ELR (cell line): ENCODE data around the gene SETX.
A peak's percentile ranks its signal among the peaks of the same experiment; 100 is the strongest.

ENCODE experiments used
- DNase-seq: peaks from one replicate; pipeline ENCODE4 v3.0.0-alpha.2; 2015; ENCODE audit warnings: low read depth

Gene SETX

GRCh38 chr9:132357764-132358163 lies 3.0 kb upstream of the SETX start:
- DNase-seq = no peak

GRCh38 chr9:132356324-132356924 lies 1.6 kb upstream of the SETX start:
- no peak for DNase-seq

DNA sequence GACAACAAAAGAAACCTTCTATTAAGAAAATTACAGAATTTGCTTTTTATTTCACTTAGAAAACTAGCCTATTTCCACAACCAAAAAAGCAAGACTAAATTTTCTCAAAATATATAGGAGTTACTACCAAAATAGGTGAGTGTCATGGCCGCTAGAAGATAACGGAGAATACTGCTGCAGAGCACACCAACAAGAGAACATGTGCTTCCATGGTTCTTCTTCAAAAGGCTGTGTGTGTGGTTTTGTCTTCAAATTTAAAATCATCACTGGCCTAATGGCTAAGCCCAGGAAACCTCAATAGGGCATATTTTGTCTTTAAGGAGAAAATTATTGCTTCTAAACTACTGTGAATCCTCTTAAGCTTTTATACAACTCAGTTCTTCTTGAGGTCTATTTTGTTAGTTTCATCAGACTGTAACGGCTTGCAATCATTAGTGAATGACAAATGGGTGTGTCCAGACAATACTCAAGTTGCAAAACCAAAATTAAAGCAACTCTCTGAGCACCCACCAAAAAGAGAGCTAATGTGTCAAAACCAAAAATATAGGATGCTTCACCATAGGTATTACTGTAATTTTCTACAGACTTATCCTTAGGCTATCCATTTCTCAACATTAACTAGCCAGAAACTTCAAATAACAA lies 3.3 kb downstream of the SETX start:
- no peak for DNase-seq

DNA sequence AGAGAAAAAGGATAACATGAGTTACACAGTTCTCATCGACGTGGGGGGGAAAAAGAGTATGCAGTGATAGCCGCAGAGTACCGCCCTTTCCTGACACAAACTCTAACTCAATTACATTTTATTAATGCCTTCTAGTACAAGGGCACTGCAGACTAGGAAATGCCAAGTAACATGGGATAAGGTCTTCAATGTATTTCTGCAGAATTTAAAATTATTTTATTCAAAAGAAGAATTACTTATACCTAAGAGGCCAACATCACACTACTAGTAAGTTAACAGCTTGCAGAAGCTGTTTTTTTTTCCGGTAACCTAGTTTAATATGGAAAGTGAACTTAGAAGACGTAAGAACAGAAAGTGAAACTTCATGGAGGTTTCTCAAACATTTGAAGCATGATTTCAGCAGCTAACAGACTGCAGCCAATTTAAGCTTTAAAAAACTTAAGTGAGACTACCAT lies 3.9 kb downstream of the SETX start:
- no peak for DNase-seq

DNA sequence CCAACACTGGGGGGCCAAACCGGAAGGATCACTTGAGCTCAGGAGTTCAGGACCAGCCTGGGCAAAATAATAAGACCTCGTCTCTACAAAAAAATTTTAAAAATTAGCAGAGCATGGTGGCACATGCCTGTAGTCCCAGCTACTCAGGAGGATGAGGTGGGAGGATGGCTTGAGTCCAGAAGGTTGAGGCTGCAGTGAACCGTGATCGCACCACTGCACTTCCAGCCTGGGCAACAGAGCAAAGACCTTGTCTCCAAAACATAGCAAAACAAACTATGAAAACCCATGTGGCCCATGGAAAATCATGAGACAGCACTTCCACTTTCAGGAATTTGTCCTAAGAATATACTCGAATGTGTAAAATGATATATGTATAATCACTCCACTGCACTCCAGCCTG lies 6.1 kb downstream of the SETX start:
- DNase-seq = no peak

DNA sequence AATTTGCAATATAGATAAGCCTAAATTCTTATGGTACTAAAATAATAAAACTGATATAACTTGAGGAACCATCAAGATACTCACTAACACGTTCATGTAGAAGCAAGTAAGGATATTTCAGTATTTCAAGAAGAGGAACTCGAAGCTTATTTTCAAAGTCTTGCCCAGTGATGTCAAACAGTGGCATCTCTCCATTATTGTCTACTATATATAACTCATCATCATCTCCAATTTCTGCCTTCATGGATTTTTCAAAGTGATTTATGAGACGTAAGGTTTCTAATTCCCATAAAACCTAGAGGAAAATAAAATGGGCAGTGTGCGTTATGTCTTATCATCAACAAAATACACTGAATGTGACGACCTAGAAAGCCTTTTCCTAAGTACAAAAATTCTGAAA lies 8.6 kb downstream of the SETX start:
- no peak for DNase-seq

DNA sequence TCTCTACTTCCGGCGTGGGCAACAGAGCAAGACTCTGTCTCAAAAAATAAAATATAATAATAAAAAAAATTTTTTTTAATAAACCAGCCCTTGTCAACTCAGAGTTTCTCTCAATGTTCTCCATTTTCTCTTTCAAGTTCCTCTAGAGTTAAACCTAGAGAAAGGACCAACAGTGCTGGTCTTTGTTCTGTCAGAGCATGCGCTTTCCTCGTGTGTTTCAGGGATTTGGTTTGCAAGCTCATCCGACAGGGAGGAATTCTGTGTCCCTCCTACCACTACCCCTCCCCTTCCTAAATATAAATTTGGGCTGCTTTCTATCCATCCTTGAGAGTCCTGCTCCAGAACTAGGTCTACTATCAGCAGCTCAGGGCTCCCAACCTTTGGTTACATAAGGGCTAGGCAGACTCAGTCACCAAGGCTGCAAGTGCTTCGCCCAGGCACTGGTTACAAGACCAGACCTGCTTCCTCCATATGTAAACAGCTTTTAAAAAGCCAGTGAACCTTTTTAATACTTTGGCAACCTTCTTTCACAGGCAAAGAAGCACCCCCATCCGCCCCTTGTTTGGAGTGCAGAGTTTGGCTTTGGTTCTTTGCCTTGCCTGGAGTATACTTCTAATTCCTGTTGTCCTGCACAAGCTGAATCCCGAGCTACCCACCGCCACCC lies 13.5 kb downstream of the SETX start:
- DNase-seq = no peak

DNA sequence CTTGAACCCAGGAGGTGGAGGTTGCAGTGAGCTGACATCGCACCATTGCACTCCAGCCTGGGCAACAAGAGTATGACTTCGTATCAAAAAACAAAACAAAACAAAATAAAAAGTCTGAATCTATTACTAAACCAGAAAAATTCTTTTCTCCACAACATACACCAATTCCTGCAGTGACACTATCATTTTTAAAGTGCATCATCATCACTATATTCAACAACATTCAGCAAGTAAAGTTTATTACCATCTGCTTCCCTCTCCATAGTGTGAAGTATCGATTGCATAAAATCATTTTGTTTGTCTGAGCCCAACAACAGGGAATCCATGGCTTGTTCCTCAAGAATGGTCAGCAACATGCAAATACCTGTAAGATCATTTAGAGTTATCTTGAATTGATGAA lies 20.4 kb downstream of the SETX start:
- no peak for DNase-seq

DNA sequence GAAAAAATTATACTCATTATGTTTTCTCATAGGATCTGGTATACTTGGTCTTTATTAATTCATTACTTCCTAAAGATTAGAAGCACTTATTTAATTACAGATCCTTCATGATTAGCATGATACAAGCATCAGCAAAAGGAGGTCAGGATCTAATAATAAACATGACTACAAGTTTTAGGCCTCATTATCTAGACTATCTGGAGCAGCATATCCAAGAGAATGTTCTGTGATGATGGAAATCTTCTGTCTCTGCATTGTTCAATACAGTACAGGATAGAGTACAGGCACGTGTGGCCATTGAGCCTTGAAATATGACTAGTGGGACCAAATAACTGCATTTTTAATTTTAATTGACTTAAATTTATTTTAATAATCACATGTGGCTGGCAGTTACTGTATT lies 21.2 kb downstream of the SETX start:
- no peak for DNase-seq

DNA sequence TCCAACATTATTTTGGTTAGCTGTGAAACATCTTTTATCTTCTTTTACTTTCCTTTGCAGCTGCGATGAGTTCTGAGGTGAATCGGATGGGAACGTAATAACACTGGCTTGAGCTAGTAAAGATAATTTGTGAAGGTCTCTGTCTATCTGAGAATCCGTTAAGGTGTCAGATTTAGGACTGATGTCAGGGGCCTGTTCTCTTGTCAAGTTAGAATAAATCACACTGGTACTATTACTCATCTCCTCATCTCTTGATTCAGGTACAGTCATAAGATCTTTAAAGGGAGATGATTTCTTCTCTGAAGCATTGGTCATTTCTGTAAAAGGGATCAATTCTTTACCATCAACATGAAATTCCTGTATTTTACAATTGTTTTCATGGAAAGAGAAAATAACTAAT lies 26.2 kb downstream of the SETX start:
- DNase-seq = no peak

- no peak for DNase-seq
Measured at GRCh38 chr9:132327537-132327936, 27.2 kb downstream of the SETX start.

DNA sequence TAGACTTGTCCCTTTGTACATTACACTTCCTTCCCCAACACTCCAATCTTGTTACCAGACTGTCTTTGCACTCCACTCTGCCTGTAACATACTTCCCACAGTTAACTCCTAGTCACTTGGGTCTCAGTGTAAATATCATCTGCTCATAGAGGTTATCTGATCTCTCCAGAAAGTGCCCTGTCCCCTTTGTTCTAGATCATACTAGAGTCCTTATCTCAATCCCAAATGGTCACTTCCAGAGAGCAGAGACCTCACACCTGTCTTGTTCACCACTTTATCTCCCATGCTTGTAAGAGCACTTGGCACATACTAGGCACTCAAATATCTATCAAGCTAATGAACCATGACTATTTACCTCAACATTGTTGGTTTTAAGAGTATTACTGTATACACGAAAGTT lies 30.4 kb downstream of the SETX start:
- DNase-seq = no peak

GRCh38 chr9:132319421-132320110 lies 35.2 kb downstream of the SETX start:
- DNase-seq = no peak

DNA sequence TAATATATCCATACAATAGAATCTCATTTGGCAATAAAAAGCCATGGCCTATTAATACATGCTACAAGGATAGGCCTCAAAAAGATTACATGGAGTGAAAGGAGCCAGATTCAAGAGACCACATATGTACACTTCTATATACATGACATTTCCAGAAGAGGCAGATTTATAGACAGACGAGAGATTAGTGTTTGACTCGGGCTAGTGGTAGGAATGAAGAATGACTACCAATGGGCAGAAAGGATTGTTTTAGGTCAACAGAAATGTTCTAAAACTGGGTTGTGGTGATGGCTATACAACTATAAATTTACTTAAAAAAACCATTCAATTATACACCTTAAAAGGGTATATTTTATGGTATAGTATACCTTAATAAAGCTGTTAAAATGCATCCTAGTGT lies 41.9 kb downstream of the SETX start:
- DNase-seq = peak; percentile 27

DNA sequence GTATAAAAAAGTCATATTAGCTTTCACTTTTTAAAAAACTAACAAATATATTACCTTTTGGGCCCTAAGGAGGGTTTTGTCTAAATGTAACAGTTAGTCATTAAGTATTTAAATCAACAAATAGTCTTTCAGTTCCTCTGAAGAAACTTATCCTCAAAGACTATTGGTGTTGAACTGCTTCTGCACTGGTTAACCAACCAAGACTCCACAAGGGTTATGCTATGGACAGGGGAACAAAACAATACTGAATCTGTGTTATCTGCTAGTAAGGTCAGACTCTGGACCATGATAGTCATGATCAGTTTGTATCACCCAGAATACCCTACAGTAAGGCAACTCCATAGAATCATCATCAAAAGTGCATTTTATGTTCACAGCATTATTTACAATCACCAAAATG lies 42.4 kb downstream of the SETX start:
- no peak for DNase-seq

- no peak for DNase-seq
Measured at GRCh38 chr9:132311978-132312377, 42.8 kb downstream of the SETX start.

DNA sequence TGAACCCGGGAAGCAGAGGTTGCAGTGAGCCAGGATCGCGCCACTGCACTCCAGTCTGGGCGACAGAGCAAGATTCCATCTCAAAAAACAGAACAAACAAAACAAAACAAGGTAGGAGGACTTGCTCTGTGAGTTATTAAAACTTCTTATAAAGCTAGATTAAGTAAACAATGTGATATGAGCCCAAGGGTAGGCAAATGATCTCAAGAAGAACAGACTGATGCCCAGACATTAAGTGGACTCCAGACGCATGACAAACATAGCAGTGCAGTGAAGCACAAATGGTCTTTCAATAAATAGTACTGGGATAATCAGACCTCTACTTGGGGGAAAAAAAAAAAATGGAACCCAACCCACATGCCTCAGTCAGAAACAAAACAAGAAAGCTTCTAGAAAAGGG lies 45.7 kb downstream of the SETX start:
- no peak for DNase-seq

DNA sequence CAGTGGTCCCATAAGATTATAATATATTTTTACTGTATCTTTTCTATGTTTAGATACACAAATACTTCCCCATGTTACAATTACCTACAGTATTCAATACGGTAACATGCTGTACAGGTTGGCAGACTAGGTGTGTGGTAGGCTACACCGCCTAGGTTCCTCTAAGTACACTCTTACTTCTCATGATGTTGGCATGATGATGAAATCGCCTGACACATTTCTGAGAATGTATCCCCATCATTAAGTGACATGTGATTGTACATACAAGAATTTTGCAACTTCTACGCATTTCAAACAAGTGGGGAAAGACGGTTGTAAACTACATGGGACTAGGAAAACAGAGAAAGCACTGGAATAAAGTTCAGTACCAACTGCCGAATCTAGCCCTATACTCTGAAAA lies 53.3 kb downstream of the SETX start:
- no peak for DNase-seq

- no peak for DNase-seq
Measured at GRCh38 chr9:132299221-132299620, 55.6 kb downstream of the SETX start.

GRCh38 chr9:132295181-132295580 lies 59.6 kb downstream of the SETX start:
- DNase-seq = no peak

- no peak for DNase-seq
Measured at GRCh38 chr9:132293145-132293721, 61.6 kb downstream of the SETX start.

DNA sequence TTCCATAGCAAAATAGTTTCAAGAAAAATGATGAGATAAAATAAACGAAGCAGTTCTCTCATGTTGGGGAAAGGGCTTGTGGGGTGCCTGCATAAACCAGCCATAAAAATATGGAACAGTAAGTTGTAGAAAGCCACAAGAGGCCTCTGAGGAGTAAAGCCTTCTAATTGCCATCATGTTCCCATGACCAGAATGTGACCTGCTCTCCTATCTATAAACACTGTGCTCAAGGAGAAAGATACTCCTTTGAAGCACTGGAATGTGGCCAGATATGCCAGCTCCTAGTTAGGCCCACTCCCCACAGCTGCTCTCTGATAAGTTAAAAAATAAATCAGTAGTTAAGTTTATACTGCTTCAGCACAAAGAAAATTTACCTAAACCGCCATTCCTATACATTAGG lies 65.8 kb downstream of the SETX start:
- no peak for DNase-seq

DNA sequence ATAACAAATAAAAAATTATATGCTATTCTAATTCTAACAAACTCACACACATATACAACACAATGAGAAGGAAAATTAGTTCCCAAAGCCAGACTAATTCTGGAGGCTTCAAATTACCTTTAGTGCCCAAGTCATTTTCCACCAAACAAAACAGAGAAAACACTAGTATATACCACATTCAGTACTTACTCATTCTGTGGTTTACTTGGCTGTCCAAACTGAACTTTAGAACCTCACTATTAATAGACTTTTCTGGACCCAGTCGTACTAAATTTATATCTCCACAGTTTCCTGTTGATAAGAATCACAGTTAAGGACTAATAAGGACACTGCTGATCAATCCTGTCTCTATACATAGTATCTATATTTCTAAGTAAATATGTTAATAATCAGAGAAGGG lies 66.4 kb downstream of the SETX start:
- peak; percentile 32 for DNase-seq
